Measurements from ENCODE around the gene NPHP1.

- TF ChIP-seq MAX (IDR thresholded peaks at IDR 0.05; ENCODE audit: insufficient read depth, insufficient read length) (no peak), CTCF (IDR thresholded peaks at IDR 0.05; ENCODE audit: extremely low read depth in 1 of 2, insufficient read depth in 1 of 2, low read depth in 1 of 2, low read length in 2 of 2) (no peak), EZH2 (IDR thresholded peaks at IDR 0.05; ENCODE audit: borderline replicate concordance, low read depth, low read length, severe bottlenecking) (no peak), POLR2A (IDR thresholded peaks at IDR 0.05; ENCODE audit: low read depth, low read length) (no peak), JUN (IDR thresholded peaks at IDR 0.05; ENCODE audit: borderline replicate concordance, insufficient read depth, insufficient read length, low read depth) (no peak), POLR2AphosphoS5 (IDR thresholded peaks at IDR 0.05; ENCODE audit: insufficient read depth, low read depth, low read length) (no peak)
These were observed 14.8 kb upstream of the NPHP1 start for GRCh38 chr2:110219496-110220189.
